Muscle layer of colon (tissue), 2 donors: Measurements from ENCODE around the gene GAL3ST2.
"Not testable (repeated sequence)": the region's sequence is repeated elsewhere in the genome, so short reads cannot be mapped to it uniquely, and the experiment has no call there.

Source experiments
- H3K27ac ChIP-seq: one replicate; pipeline ENCODE4 v1.7.0; 2013; ENCODE audit warnings: low read depth, mild to moderate bottlenecking, low read length, moderate library complexity
- H3K27me3 ChIP-seq, 2 donors: one replicate each; pipeline ENCODE4 v1.7.0; 2013; ENCODE audit warnings: low read length in 2 of 2, mild to moderate bottlenecking in 2 of 2; ENCODE audit not compliant: insufficient read depth in 2 of 2, control insufficient read depth in 1 of 2
- H3K36me3 ChIP-seq: one replicate; pipeline ENCODE4 v1.7.0; 2013; ENCODE audit warnings: mild to moderate bottlenecking, low read length; ENCODE audit not compliant: insufficient read depth
- H3K4me1 ChIP-seq: one replicate; pipeline ENCODE4 v1.7.0; 2013; ENCODE audit warnings: mild to moderate bottlenecking, low read length; ENCODE audit not compliant: insufficient read depth
- H3K4me3 ChIP-seq, 2 donors: one replicate each; pipeline ENCODE4 v1.7.0; 2013; ENCODE audit warnings: low read length in 2 of 2, low read depth in 1 of 2, mild to moderate bottlenecking in 1 of 2, moderate library complexity in 1 of 2
- H3K9ac ChIP-seq: one replicate; pipeline ENCODE4 v1.7.0; 2013; ENCODE audit warnings: low read length
- H3K9me3 ChIP-seq: one replicate; pipeline ENCODE4 v1.7.0; 2013; ENCODE audit warnings: mild to moderate bottlenecking, low read length
- donor health status: abdominal sarcoma.
- donor health status: Adenocarcinoma of cecum.

Gene GAL3ST2

GRCh38 chr2:241814643-241815476 lies 38.2 kb downstream of the GAL3ST2 start:
- Histone ChIP-seq H3K36me3 (no peaks in the 10 kb centered on the region), H3K4me1 (no peaks in the 10 kb centered on the region), H3K27me3 (peaks cover 0 to 17% of the 10 kb centered on the region in 2 donors), H3K27ac (no peak overlapping the region), H3K9me3 (no peaks in the 10 kb centered on the region), H3K4me3 (no peak overlapping the region), H3K9ac (no peak overlapping the region)

- H3K27ac ChIP-seq = no peak overlapping the region
- H3K36me3 ChIP-seq = no peaks in the 10 kb centered on the region
- H3K4me1 ChIP-seq = no peaks in the 10 kb centered on the region
- H3K4me3 ChIP-seq = no peak overlapping the region
- H3K9me3 ChIP-seq = no peaks in the 10 kb centered on the region
- no peak overlapping the region for H3K9ac ChIP-seq
- H3K27me3 ChIP-seq = peaks cover 0 to 17% of the 10 kb centered on the region in 2 donors
These were observed 39.1 kb downstream of the GAL3ST2 start for GRCh38 chr2:241815477-241816430.

- no peak overlapping the region for H3K27ac ChIP-seq
- H3K4me1 ChIP-seq = no peaks in the 10 kb centered on the region
- peaks cover 0 to 17% of the 10 kb centered on the region in 2 donors for H3K27me3 ChIP-seq
These were observed 40.0 kb downstream of the GAL3ST2 start for GRCh38 chr2:241816431-241817121.

GRCh38 chr2:241817126-241817820 lies 40.7 kb downstream of the GAL3ST2 start:
- Histone ChIP-seq H3K9me3 (no peaks in the 10 kb centered on the region), H3K27ac (no peak overlapping the region), H3K4me1 (no peaks in the 10 kb centered on the region), H3K4me3 (no peak overlapping the region), H3K27me3 (peaks cover 0 to 17% of the 10 kb centered on the region in 2 donors), H3K36me3 (no peaks in the 10 kb centered on the region), H3K9ac (no peak overlapping the region)

More at GRCh38 chr2:241816431-241817121, 40.0 kb downstream of the GAL3ST2 start:
- no peaks in the 10 kb centered on the region for H3K36me3 ChIP-seq
- no peak overlapping the region for H3K4me3 ChIP-seq
- H3K9ac ChIP-seq = no peak overlapping the region
- no peaks in the 10 kb centered on the region for H3K9me3 ChIP-seq

GRCh38 chr2:241817821-241818215 lies 41.2 kb downstream of the GAL3ST2 start:
- H3K27ac ChIP-seq, H3K36me3 ChIP-seq, H3K9me3 ChIP-seq, H3K4me1 ChIP-seq, H3K4me3 ChIP-seq, H3K9ac ChIP-seq: not testable (repeated sequence)
- peaks cover 0 to 17% of the 10 kb centered on the region in 2 donors for H3K27me3 ChIP-seq

- no peaks in the 10 kb centered on the region for H3K9me3 ChIP-seq
- H3K27me3 ChIP-seq = peaks cover 0 to 17% of the 10 kb centered on the region in 2 donors
- no peaks in the 10 kb centered on the region for H3K36me3 ChIP-seq
- no peak overlapping the region for H3K9ac ChIP-seq
- H3K27ac ChIP-seq = no peak overlapping the region
- H3K4me3 ChIP-seq = no peak overlapping the region
- H3K4me1 ChIP-seq = no peaks in the 10 kb centered on the region
These were observed 41.8 kb downstream of the GAL3ST2 start for GRCh38 chr2:241818229-241818942.

- Histone ChIP-seq H3K27ac (no peak overlapping the region), H3K9me3 (no peaks in the 10 kb centered on the region), H3K36me3 (no peaks in the 10 kb centered on the region), H3K4me1 (no peaks in the 10 kb centered on the region), H3K4me3 (no peak overlapping the region), H3K9ac (no peak overlapping the region), H3K27me3 (peaks cover 0 to 17% of the 10 kb centered on the region in 2 donors)
These were observed 42.3 kb downstream of the GAL3ST2 start for GRCh38 chr2:241818943-241819270.

- not testable (repeated sequence) for H3K4me1 ChIP-seq, H3K36me3 ChIP-seq, H3K9ac ChIP-seq, H3K9me3 ChIP-seq, H3K27ac ChIP-seq, H3K4me3 ChIP-seq
- H3K27me3 ChIP-seq = peaks cover 0 to 17% of the 10 kb centered on the region in 2 donors
These were observed 43.5 kb downstream of the GAL3ST2 start for GRCh38 chr2:241819947-241820624.

- Histone ChIP-seq H3K4me3 (no peak overlapping the region), H3K27ac (no peak overlapping the region), H3K4me1 (no peaks in the 10 kb centered on the region), H3K36me3 (no peaks in the 10 kb centered on the region), H3K9me3 (no peaks in the 10 kb centered on the region), H3K9ac (no peak overlapping the region), H3K27me3 (peaks cover 0 to 14% of the 10 kb centered on the region in 2 donors)
These were observed 44.2 kb downstream of the GAL3ST2 start for GRCh38 chr2:241820625-241821384.
